Kidney (tissue), 14 donors: ENCODE data around the gene DDX23. TPM values are rescaled to one million over a fixed set of nuclear protein-coding genes. Genes with fewer than 3 reads are reported as not detected.

Experiments used
- DNase-seq, 5 donors: peaks; one replicate each; pipeline ENCODE4 v3.0.0-alpha.2; 2013 to 2020
- FAIRE-seq: peaks from 2 replicates; lab custom pipeline; 2012; peaks lifted over from hg19 to GRCh38; lab: Jason Lieb, UNC
- H3K27ac ChIP-seq, 2 donors: one replicate each; pipeline ENCODE4 v1.7.0; 2013; ENCODE audit warnings: low read depth in 2 of 2, low read length in 2 of 2, inconsistent platforms in 1 of 2
- H3K27me3 ChIP-seq: one replicate; pipeline ENCODE4 v1.7.1; 2013; ENCODE audit warnings: low read length, inconsistent platforms; ENCODE audit not compliant: control insufficient read depth, insufficient read depth
- H3K36me3 ChIP-seq, 3 donors: one replicate each; pipeline versions ENCODE4 v1.7.0 to v1.7.1; 2013; ENCODE audit warnings: low read length in 3 of 3, control low read depth in 1 of 3, inconsistent platforms in 1 of 3; ENCODE audit not compliant: insufficient read depth in 3 of 3, control insufficient read depth in 2 of 3
- H3K4me1 ChIP-seq, 3 donors: one replicate each; pipeline versions ENCODE4 v1.7.0 to v1.7.1; 2013; ENCODE audit warnings: low read length in 3 of 3, inconsistent platforms in 1 of 3, low read depth in 1 of 3; ENCODE audit not compliant: control insufficient read depth in 2 of 3, insufficient read depth in 2 of 3
- H3K4me3 ChIP-seq, 3 donors: one replicate each; pipeline versions ENCODE4 v1.7.0 to v1.8.1; 2013; ENCODE audit warnings: low read length in 3 of 3, control low read depth in 1 of 3, inconsistent platforms in 1 of 3
- H3K9ac ChIP-seq, 3 donors: one replicate each; pipeline versions ENCODE4 v1.7.0 to v1.7.1; 2013; ENCODE audit warnings: low read length in 3 of 3, control low read depth in 1 of 3, inconsistent platforms in 1 of 3
- H3K9me3 ChIP-seq, 3 donors: one replicate each; pipeline versions ENCODE4 v1.7.0 to v1.7.1; 2013; ENCODE audit warnings: low read length in 3 of 3, control low read depth in 1 of 3, inconsistent platforms in 1 of 3; ENCODE audit not compliant: control insufficient read depth in 2 of 3, insufficient read depth in 1 of 3
- intact Hi-C: fragments of 100-400 bp; cut with DNase I; formaldehyde crosslinking; loops from one replicate; pipeline ENCODE4 v1.11.1; 2022
- polyA plus RNA-seq: library from polyadenylated mRNA; stranded (reverse); fragments of 350-450 nt; fragmentation: Illumina TruSeq; extraction: RNeasy Lipid Tissue Mini Kit (QIAGEN cat#74804); gene quantifications from one replicate; pipeline ENCODE4 v1.2.3, GENCODE V29; 2014; ENCODE audit warnings: low read depth, low replicate concordance; ENCODE audit not compliant: insufficient read depth
- total RNA-seq: library from RNA; stranded (reverse); fragmentation: NEBNext Ultra II Directional; extraction: Animal tissue kit (Norgen Biotek cat#: 25700); gene quantifications from one replicate; pipeline ENCODE4 v1.2.1, GENCODE V29; 2021
- TF ChIP-seq, protein P1 (sequence below): IDR thresholded peaks from 3 replicates; pipeline ENCODE4 v1.5.1; 2012; ENCODE audit warnings: mild to moderate bottlenecking, moderate library complexity, borderline replicate concordance; ENCODE audit not compliant: insufficient read depth; ENCODE audit errors: extremely low read depth
- donor health status: control.
- donor health status: control.
- donor health status: control.
- donor health status: control.
- donor health status: control.
- donor health status: DM: yes; HTN: yes; CAD: no.
- donor health status: Normal renal cell carcinoma (clear cell type).

Gene DDX23
- total and polyA plus RNA-seq, 2 donors from 2014 or later = 31.9 to 65.5 TPM

DNA sequence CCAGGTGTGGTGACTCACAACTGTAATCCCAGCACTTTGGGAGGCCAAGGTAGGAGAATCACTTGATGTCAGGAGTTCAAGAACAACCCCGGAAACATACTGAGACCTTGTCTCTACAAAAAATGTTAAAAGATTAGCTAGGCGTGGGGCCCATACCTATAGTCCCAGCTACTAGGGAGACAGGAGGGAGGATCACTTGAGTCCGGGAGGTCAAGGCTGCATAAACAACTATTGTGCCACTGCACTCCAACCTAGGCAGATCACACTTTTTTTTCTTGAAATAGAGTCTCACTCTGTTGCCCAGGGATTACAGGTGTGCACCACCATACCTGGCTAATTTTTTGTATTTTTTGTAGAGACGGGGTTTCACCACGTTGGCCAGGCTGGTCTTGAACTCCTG, 7.6 kb upstream of the DDX23 start:
- no peak for DNase-seq
- H3K4me3 ChIP-seq = no peak overlapping the region
- H3K9ac ChIP-seq = no peak overlapping the region
- TF ChIP-seq, protein P1, sequence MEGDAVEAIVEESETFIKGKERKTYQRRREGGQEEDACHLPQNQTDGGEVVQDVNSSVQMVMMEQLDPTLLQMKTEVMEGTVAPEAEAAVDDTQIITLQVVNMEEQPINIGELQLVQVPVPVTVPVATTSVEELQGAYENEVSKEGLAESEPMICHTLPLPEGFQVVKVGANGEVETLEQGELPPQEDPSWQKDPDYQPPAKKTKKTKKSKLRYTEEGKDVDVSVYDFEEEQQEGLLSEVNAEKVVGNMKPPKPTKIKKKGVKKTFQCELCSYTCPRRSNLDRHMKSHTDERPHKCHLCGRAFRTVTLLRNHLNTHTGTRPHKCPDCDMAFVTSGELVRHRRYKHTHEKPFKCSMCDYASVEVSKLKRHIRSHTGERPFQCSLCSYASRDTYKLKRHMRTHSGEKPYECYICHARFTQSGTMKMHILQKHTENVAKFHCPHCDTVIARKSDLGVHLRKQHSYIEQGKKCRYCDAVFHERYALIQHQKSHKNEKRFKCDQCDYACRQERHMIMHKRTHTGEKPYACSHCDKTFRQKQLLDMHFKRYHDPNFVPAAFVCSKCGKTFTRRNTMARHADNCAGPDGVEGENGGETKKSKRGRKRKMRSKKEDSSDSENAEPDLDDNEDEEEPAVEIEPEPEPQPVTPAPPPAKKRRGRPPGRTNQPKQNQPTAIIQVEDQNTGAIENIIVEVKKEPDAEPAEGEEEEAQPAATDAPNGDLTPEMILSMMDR = no peak
- no peak overlapping the region for H3K27ac ChIP-seq
- no peak for FAIRE-seq
- H3K4me1 ChIP-seq = peaks cover 0 to 3% (median 0%) of the 10 kb centered on the region in 3 donors
- intact Hi-C loops = no loop called here
- no peaks in the 10 kb centered on the region for H3K9me3 ChIP-seq
- H3K27me3 ChIP-seq = no peaks in the 10 kb centered on the region
- no peaks in the 10 kb centered on the region for H3K36me3 ChIP-seq

DNA sequence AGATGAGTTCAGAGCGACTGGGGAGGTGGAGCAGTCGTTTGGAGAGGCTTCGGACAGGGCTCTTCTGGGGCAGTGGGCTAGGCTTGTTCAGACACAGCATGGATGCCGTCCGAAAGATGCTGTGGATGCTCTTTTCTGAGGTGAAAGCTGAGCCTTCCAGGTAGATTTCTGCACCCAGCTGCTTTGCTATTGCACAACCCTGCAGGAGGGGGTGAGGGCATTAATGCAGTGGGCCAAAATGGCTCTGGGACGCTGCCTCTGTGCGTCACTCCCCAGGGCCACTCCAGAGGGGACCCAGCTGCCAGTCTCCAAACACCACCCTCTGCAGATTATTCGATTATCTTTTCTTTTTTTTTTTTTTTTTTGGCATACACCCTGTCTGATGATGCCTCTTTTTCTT, 6.1 kb upstream of the DDX23 start:
- TF ChIP-seq, protein P1 = no peak
- DNase-seq (no peak), FAIRE-seq (no peak)
- H3K9me3 ChIP-seq = no peaks in the 10 kb centered on the region
- H3K27ac ChIP-seq = no peak overlapping the region
- H3K36me3 ChIP-seq = no peaks in the 10 kb centered on the region
- peaks cover 0 to 2% (median 0%) of the 10 kb centered on the region in 3 donors for H3K4me1 ChIP-seq
- no peak overlapping the region for H3K9ac ChIP-seq
- no peaks in the 10 kb centered on the region for H3K27me3 ChIP-seq
- intact Hi-C loops = no loop called here
- H3K4me3 ChIP-seq = no peak overlapping the region

DNA sequence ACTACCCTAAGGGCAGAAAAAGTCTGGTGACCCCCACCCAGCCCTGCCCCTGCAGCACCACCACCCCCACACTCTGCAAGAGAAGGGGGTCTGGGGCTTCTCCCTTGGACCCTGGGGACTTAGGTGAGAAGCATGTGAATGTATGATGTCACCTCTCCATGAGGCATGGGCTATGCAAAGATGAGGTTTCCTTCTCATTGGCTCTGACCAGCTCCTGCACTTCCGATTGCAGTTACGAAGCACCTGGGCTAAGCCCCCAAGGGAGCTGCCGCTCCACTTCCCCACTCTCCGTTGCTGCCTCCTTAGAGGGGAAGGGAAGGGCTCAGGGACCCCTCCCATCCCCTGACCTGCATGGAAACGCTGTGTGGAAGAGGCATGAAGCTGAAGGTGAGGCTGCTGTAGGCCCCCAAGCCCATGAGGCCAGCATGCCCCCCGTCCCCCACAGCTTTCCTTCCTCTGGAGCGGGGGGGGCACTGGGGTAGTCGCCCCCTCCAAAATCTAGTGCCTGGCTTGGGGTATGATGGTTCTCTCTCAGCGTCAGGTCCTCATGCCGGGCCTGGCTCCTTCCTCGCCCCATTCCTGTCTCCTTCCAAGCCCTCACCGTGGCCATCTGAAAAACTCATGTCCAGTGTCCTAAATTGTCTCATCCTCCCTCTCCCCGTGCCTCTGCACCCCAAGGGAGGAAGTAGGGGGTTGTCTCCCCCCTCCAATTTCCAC, 5.5 kb upstream of the DDX23 start:
- TF ChIP-seq, protein P1 = no peak
- no peaks in the 10 kb centered on the region for H3K36me3 ChIP-seq
- H3K4me1 ChIP-seq = peaks cover 0 to 7% (median 5%) of the 10 kb centered on the region in 3 donors
- H3K4me3 ChIP-seq = no peak overlapping the region
- no peak for FAIRE-seq
- intact Hi-C loops = no loop called here
- H3K9me3 ChIP-seq = no peaks in the 10 kb centered on the region
- no peaks in the 10 kb centered on the region for H3K27me3 ChIP-seq
- H3K27ac ChIP-seq = no peak overlapping the region
- no peak overlapping the region for H3K9ac ChIP-seq
- DNase-seq = no peak
